GM12878 (cell line): ENCODE results near the gene NSDHL. TPM values are rescaled to one million over a fixed set of nuclear protein-coding genes. Genes with fewer than 3 reads are reported as not detected.

Source experiments
- ATAC-seq: fragments of 200-7000 bp; cut with Tn5 transposase; 3 replicates; pipeline ENCODE4 v1.9.1; 2020; ENCODE audit warnings: mild to moderate bottlenecking, moderate library complexity
- BruUV-seq: library from RNA; stranded (reverse); fragments of 400-500 nt; replicated peaks from 2 replicates; lab custom pipeline; 2021; lab: Mats Ljungman, UMichigan
- CTCF ChIA-PET: fragments of 300-600 bp; sonication (Branson Sonifier 250); formaldehyde crosslinking; extraction: SDS; loops from one replicate; lab custom pipeline; 2021; ENCODE audit warnings: inconsistent platforms; lab: Yijun Ruan, JAX
- POLR2A ChIA-PET: fragments of 350-600 bp; formaldehyde crosslinking; extraction: SDS; loops from one replicate; lab custom pipeline; 2021; ENCODE audit warnings: inconsistent platforms; lab: Charles Lee
- RAD21 ChIA-PET: fragments of 300-600 bp; sonication (Branson Sonifier 250); formaldehyde crosslinking; loops from one replicate; lab custom pipeline; 2023; ENCODE audit warnings: antibody characterized with exemption; ENCODE audit not compliant: unreplicated experiment; lab: Charles Lee
- SMC1A ChIA-PET: fragments of 300-600 bp; sonication (Branson Sonifier 250); formaldehyde crosslinking; loops from one replicate; lab custom pipeline; 2023; ENCODE audit not compliant: unreplicated experiment, uncharacterized antibody; lab: Charles Lee
- DNase-seq: peaks from one replicate; pipeline ENCODE4 v3.0.0-alpha.2; 2011; ENCODE audit warnings: low read depth, low spot score
- FAIRE-seq: peaks from 3 replicates; lab custom pipeline; 2011; peaks lifted over from hg19 to GRCh38; lab: Jason Lieb, UNC
- H2AFZ ChIP-seq: 2 replicates; pipeline ENCODE4 v1.6.0; 2011; ENCODE audit warnings: low read depth, low read length, control low read depth; ENCODE audit not compliant: control insufficient read depth
- H3K27ac ChIP-seq: 2 replicates; pipeline ENCODE4 v1.5.1; 2011; ENCODE audit warnings: control low read depth; ENCODE audit not compliant: control insufficient read depth, insufficient read depth
- H3K27me3 ChIP-seq, 2 experiments: replicated peaks in 1 of 2; 2 replicates each; pipeline versions ENCODE4 v1.6.0 to v1.6.1; 2011; ENCODE audit warnings: low read length in 1 of 2; ENCODE audit not compliant: control insufficient read depth in 2 of 2, insufficient read depth in 2 of 2
- H3K36me3 ChIP-seq, 2 experiments: 2 replicates each; pipeline ENCODE4 v1.5.1; 2011; ENCODE audit warnings: low read length in 1 of 2; ENCODE audit not compliant: control insufficient read depth in 2 of 2, insufficient read depth in 2 of 2
- H3K4me1 ChIP-seq: 2 replicates; pipeline ENCODE4 v1.6.1; 2011; ENCODE audit warnings: mild to moderate bottlenecking, low read length, moderate library complexity, mixed read lengths; ENCODE audit not compliant: control insufficient read depth, insufficient read depth
- H3K4me2 ChIP-seq: 2 replicates; pipeline ENCODE4 v1.6.0; 2011; ENCODE audit warnings: control low read depth; ENCODE audit not compliant: control insufficient read depth, insufficient read depth
- H3K4me3 ChIP-seq: fragments of 200-600 bp; sonication (generic); 2 replicates; pipeline ENCODE4 v1.5.1; 2016
- H3K79me2 ChIP-seq: 2 replicates; pipeline ENCODE4 v1.6.0; 2011; ENCODE audit warnings: low read length; ENCODE audit not compliant: control insufficient read depth, insufficient read depth
- H3K9ac ChIP-seq: 2 replicates; pipeline ENCODE4 v1.8.0; 2011; ENCODE audit warnings: low read length, control low read depth, mixed read lengths; ENCODE audit not compliant: control insufficient read depth, insufficient read depth
- H3K9me3 ChIP-seq: replicated peaks from 3 replicates; pipeline ENCODE4 v1.5.1; 2011; ENCODE audit warnings: mild to moderate bottlenecking, low read length; ENCODE audit not compliant: control insufficient read depth, insufficient read depth
- H4K20me1 ChIP-seq: 2 replicates; pipeline ENCODE4 v1.6.0; 2011; ENCODE audit not compliant: control insufficient read depth, insufficient read depth
- CTCF ChIP-seq, 3 experiments: IDR thresholded peaks in 2 of 3; conservative IDR thresholded peaks in 1 of 3; 2 replicates each; pipeline ENCODE4 v1.5.1; 2011; ENCODE audit warnings: low read depth in 3 of 3, low read length in 3 of 3, mild to moderate bottlenecking in 3 of 3, control low read depth in 2 of 3, moderate library complexity in 2 of 3, inconsistent platforms in 1 of 3, mixed read lengths in 1 of 3; ENCODE audit not compliant: control insufficient read depth in 2 of 3, insufficient read depth in 1 of 3; ENCODE audit errors: extremely low read depth in 1 of 3
- HCFC1 ChIP-seq: fragments of 150-350 bp; IDR thresholded peaks from 2 replicates; pipeline ENCODE4 v1.6.1; 2014; ENCODE audit warnings: low read length
- MLLT1 ChIP-seq: fragments of 450-650 bp; IDR thresholded peaks from 2 replicates; pipeline ENCODE4 v1.6.1; 2016; ENCODE audit warnings: mild to moderate bottlenecking
- PBX3 ChIP-seq: IDR thresholded peaks from 2 replicates; pipeline ENCODE4 v1.6.1; 2011; ENCODE audit warnings: mild to moderate bottlenecking, low read depth, low read length, moderate library complexity; ENCODE audit not compliant: insufficient replicate concordance
- RAD21 ChIP-seq: IDR thresholded peaks from 2 replicates; pipeline ENCODE4 v1.6.1; 2011; ENCODE audit warnings: mild to moderate bottlenecking, low read depth, low read length, moderate library complexity; ENCODE audit not compliant: insufficient read depth
- SMC3 ChIP-seq: IDR thresholded peaks from 2 replicates; pipeline ENCODE4 v1.6.1; 2011; ENCODE audit warnings: low read length, improper control_type of control experiment, borderline replicate concordance
- TCF12 ChIP-seq: IDR thresholded peaks from 2 replicates; pipeline ENCODE4 v1.6.1; 2011; ENCODE audit warnings: low read depth, mild to moderate bottlenecking, low read length
- ZBTB40 ChIP-seq: fragments of 450-650 bp; IDR thresholded peaks from 2 replicates; pipeline ENCODE4 v1.6.1; 2016; ENCODE audit warnings: mild to moderate bottlenecking, moderate library complexity, borderline replicate concordance
- ZNF217 ChIP-seq: fragments of 450-650 bp; IDR thresholded peaks from 2 replicates; pipeline ENCODE4 v1.6.1; 2017; ENCODE audit warnings: antibody characterized with exemption, mild to moderate bottlenecking
- WGBS: methylation state at CpG from one replicate; pipeline ENCODE4 v1.1.6; 2016; ENCODE audit warnings: low lambda C conversion rate; ENCODE audit not compliant: insufficient replicate concordance, insufficient coverage; ENCODE audit errors: missing lambda C conversion rate; 5-methylcytosine and 5-hydroxymethylcytosine counted together
- in situ Hi-C: fragments of 300-500 bp; cut with MboI; formaldehyde crosslinking; loops from 9 replicates; pipeline ENCODE4 v1.14.3; 2018; ENCODE audit warnings: mixed read lengths
- intact Hi-C: fragments of 100-400 bp; cut with micrococcal nuclease; formaldehyde crosslinking; loops from one replicate; pipeline ENCODE4 v1.14.2; 2022; ENCODE audit not compliant: unreplicated experiment
- polyA plus RNA-seq, 11 experiments: library from polyadenylated mRNA; depleted of rRNA in 4 of 11; unstranded in 6 of 11; stranded (reverse) in 5 of 11; fragments of >200 nt; fragmentation: Nextera tagmentation in 4 of 11; fragmentation: Illumina TruSeq in 1 of 11; extraction: Ambion mirVana in 4 of 11; extraction: Trizol in 1 of 11; gene quantifications; 1 replicate in 1 of 11; 2 replicates in 10 of 11; pipeline versions ENCODE4 v1.2.1 to v1.2.3, GENCODE V29; 2011 to 2016; ENCODE audit warnings: inconsistent platforms in 2 of 11, missing spikeins in 2 of 11, low read depth in 1 of 11
- total RNA-seq, 4 experiments: library from RNA; depleted of rRNA in 3 of 4; stranded (reverse); fragments of >200 nt in 3 of 4; fragmentation: Illumina TruSeq in 1 of 4; extraction: Trizol in 1 of 4; gene quantifications; 2 replicates each; pipeline versions ENCODE4 v1.2.1 to v1.2.3, GENCODE V29; 2013 to 2021

Gene NSDHL
- total and polyA plus RNA-seq, 10 of the 15 experiments (the other 5 are each of a cell fraction or from before 2014, with no cell fraction given), result 16.9 to 37.1 (median 26.9) TPM

- in situ Hi-C loops (loop anchor here (25.0 kb wide), 1 partner anchor 184 kb away; the partner anchor contains the start of gene GABRQ), intact Hi-C loops (loop anchor here (2.0 kb wide), 1 partner anchor 1068 kb away; no protein-coding TSS in a partner anchor)
- ChIA-PET POLR2A (no interaction called here), SMC1A (interaction anchor here (1.2 to 1.5 kb wide), 2 partner anchors 9 to 179 kb away, joined by 5 to 6 read pairs; no protein-coding TSS in a partner anchor), RAD21 (interaction anchor here (0.5 to 3.6 kb wide), 3 partner anchors 180 to 1070 kb away, joined by 3 to 20 read pairs (median 3); no protein-coding TSS in a partner anchor), CTCF (interaction anchor here (0.7 to 3.3 kb wide), 8 partner anchors 8 to 1461 kb away, joined by 3 to 20 read pairs (median 4); partner anchors contain the start of gene CETN2)
- DNase-seq (no peak), FAIRE-seq (no peak), ATAC-seq (peak; percentile 67)
- H3K79me2 ChIP-seq, result no peaks in the 10 kb centered on the region
- no peak overlapping the region for H3K4me3 ChIP-seq
- H3K9ac ChIP-seq, result no peak overlapping the region
- H4K20me1 ChIP-seq, result no peaks in the 10 kb centered on the region
- H3K36me3 ChIP-seq, result no peaks in the 10 kb centered on the region
- no peaks in the 10 kb centered on the region for H3K9me3 ChIP-seq
- no TSS peak for BruUV-seq
- H3K4me1 ChIP-seq, result no peaks in the 10 kb centered on the region
- no peak overlapping the region for H3K4me2 ChIP-seq
- 0 out of 2 replicates have a peak, but pooled peaks have one; percentile 25 for TF ChIP-seq SMC3
- no peak for TF ChIP-seq PBX3
- TF ChIP-seq CTCF (IDR thresholded peaks at IDR 0.05 in 2 of 3, conservative IDR thresholded peaks at IDR 0.05 in 1 of 3; ENCODE audit: control insufficient read depth in 2 of 3, extremely low read depth in 1 of 3, insufficient read depth in 1 of 3, low read depth in 3 of 3, low read length in 3 of 3), result peak; percentile 60 to 69 (median 66)
- no peak for TF ChIP-seq MLLT1
- TF ChIP-seq ZBTB40, result no peak
- TF ChIP-seq HCFC1, result no peak
- no peak for TF ChIP-seq TCF12
- TF ChIP-seq ZNF217, result no peak
- peak; percentile 50 for TF ChIP-seq RAD21
- no peaks in the 10 kb centered on the region for H3K27me3 ChIP-seq
- WGBS, result 24% methylated on average over 3 of the region's 3 CpGs
- H2AFZ ChIP-seq, result no peak overlapping the region
- H3K27ac ChIP-seq, result no peak overlapping the region
Measured at GRCh38 chrX:152821145-152821765, 9.6 kb upstream of the NSDHL start.
